Measurements from ENCODE around the gene GAL3ST1. TPM values are rescaled to one million over a fixed set of nuclear protein-coding genes. Genes with fewer than 3 reads are reported as not detected.

Gene GAL3ST1
- polyA plus RNA-seq, 1 donor (not counting 4 experiments of a cell fraction or from before 2014, with no cell fraction given), result not detected

- no peak overlapping the region for H3K9ac ChIP-seq (ENCODE audit: control insufficient read depth, extremely low read depth, insufficient read depth, low read length)
- no peak overlapping the region for H3K4me3 ChIP-seq (ENCODE audit: control insufficient read depth in 2 of 3, extremely low read depth in 1 of 3, insufficient read depth in 2 of 3, low read depth in 1 of 3, low read length in 3 of 3)
- no peaks in the 10 kb centered on the region for H3K9me3 ChIP-seq (ENCODE audit: control insufficient read depth, low read depth, low read length)
- H3K9me1 ChIP-seq (ENCODE audit: control insufficient read depth, extremely low read depth, insufficient read depth, low read length), result no peaks in the 10 kb centered on the region
- H4K20me1 ChIP-seq (ENCODE audit: control insufficient read depth, extremely low read depth, insufficient read depth, low read length), result no peaks in the 10 kb centered on the region
- H3K4me1 ChIP-seq (ENCODE audit: control insufficient read depth, extremely low read depth, insufficient read depth, low read length), result no peaks in the 10 kb centered on the region
- no peak overlapping the region for H2AFZ ChIP-seq (ENCODE audit: control insufficient read depth, low read length)
- no peak overlapping the region for H3K4me2 ChIP-seq (ENCODE audit: control insufficient read depth, extremely low read depth, insufficient read depth, low read depth, low read length)
- no peak overlapping the region for H3K27ac ChIP-seq (ENCODE audit: control insufficient read depth, insufficient read depth, low read length)
- dilution Hi-C loops (cut with MboI; ENCODE audit: extremely low pct_ligation_motif_present, low sequenced_read_pairs), result no loop called here
- H3K36me3 ChIP-seq (ENCODE audit: control insufficient read depth in 2 of 2, extremely low read depth in 1 of 2, insufficient read depth in 2 of 2, low read length in 2 of 2), result no peaks in the 10 kb centered on the region
- TF ChIP-seq EZH2 (IDR thresholded peaks at IDR 0.05; ENCODE audit: low read length) (no peak), CTCF (optimal IDR thresholded peaks at IDR 0.05 in 1 of 3, IDR thresholded peaks at IDR 0.05 in 1 of 3, conservative IDR thresholded peaks at IDR 0.05 in 1 of 3; ENCODE audit: extremely low read depth in 1 of 3, insufficient read depth in 2 of 3, low read length in 3 of 3) (no peak)
- FAIRE-seq (no peak), DNase-seq (ENCODE audit: low read depth, low spot score) (no peak)
- H3K79me2 ChIP-seq (ENCODE audit: control insufficient read depth, insufficient read depth, low read length), result no peaks in the 10 kb centered on the region
- peaks cover 11% of the 10 kb centered on the region for H3K27me3 ChIP-seq (ENCODE audit: control insufficient read depth, extremely low read depth, insufficient read depth, low read length)
These were observed 37.3 kb downstream of the GAL3ST1 start for GRCh38 chr22:30537083-30537731.

GRCh38 chr22:30535182-30535581 lies 39.3 kb downstream of the GAL3ST1 start:
- H3K27me3 ChIP-seq (ENCODE audit: control insufficient read depth, extremely low read depth, insufficient read depth, low read length), result no peaks in the 10 kb centered on the region
- H4K20me1 ChIP-seq (ENCODE audit: control insufficient read depth, extremely low read depth, insufficient read depth, low read length), result no peaks in the 10 kb centered on the region
- DNase-seq (ENCODE audit: low read depth, low spot score) (no peak), FAIRE-seq (no peak)
- no peaks in the 10 kb centered on the region for H3K36me3 ChIP-seq (ENCODE audit: control insufficient read depth in 2 of 2, extremely low read depth in 1 of 2, insufficient read depth in 2 of 2, low read length in 2 of 2)
- H3K4me1 ChIP-seq (ENCODE audit: control insufficient read depth, extremely low read depth, insufficient read depth, low read length), result no peaks in the 10 kb centered on the region
- no peak overlapping the region for H2AFZ ChIP-seq (ENCODE audit: control insufficient read depth, low read length)
- H3K4me2 ChIP-seq (ENCODE audit: control insufficient read depth, extremely low read depth, insufficient read depth, low read depth, low read length), result no peak overlapping the region
- H3K9me3 ChIP-seq (ENCODE audit: control insufficient read depth, low read depth, low read length), result no peaks in the 10 kb centered on the region
- dilution Hi-C loops (cut with MboI; ENCODE audit: extremely low pct_ligation_motif_present, low sequenced_read_pairs), result no loop called here
- H3K9me1 ChIP-seq (ENCODE audit: control insufficient read depth, extremely low read depth, insufficient read depth, low read length), result no peaks in the 10 kb centered on the region
- no peak overlapping the region for H3K4me3 ChIP-seq (ENCODE audit: control insufficient read depth in 2 of 3, extremely low read depth in 1 of 3, insufficient read depth in 2 of 3, low read depth in 1 of 3, low read length in 3 of 3)
- no peak overlapping the region for H3K27ac ChIP-seq (ENCODE audit: control insufficient read depth, insufficient read depth, low read length)
- H3K79me2 ChIP-seq (ENCODE audit: control insufficient read depth, insufficient read depth, low read length), result no peaks in the 10 kb centered on the region
- TF ChIP-seq EZH2 (IDR thresholded peaks at IDR 0.05; ENCODE audit: low read length) (no peak), CTCF (optimal IDR thresholded peaks at IDR 0.05 in 1 of 3, IDR thresholded peaks at IDR 0.05 in 1 of 3, conservative IDR thresholded peaks at IDR 0.05 in 1 of 3; ENCODE audit: extremely low read depth in 1 of 3, insufficient read depth in 2 of 3, low read length in 3 of 3) (no peak)
- no peak overlapping the region for H3K9ac ChIP-seq (ENCODE audit: control insufficient read depth, extremely low read depth, insufficient read depth, low read length)

Measured in keratinocyte (primary cell).